Effector memory CD8-positive, alpha-beta T cell (primary cell): Measurements from ENCODE around the gene IQGAP1.

Experiments used
- ATAC-seq: fragments of 150-1000 bp; cut with Tn5 transposase; replicated peaks from 2 replicates; pipeline ENCODE4 v1.10.0; 2021; ENCODE audit warnings: mild to moderate bottlenecking, moderate library complexity
- DNase-seq, 3 experiments: peaks; one replicate each; pipeline ENCODE4 v3.0.0; 2021
- H3K27ac Mint-ChIP-seq, 2 donors: one replicate each; pipeline ENCODE4 v1.8.0; 2022; ENCODE audit warnings: mild to moderate bottlenecking in 2 of 2, mixed read lengths in 2 of 2, moderate library complexity in 2 of 2
- H3K27me3 Mint-ChIP-seq, 2 donors: one replicate each; pipeline ENCODE4 v1.8.0; 2022; ENCODE audit warnings: mixed read lengths in 2 of 2
- H3K36me3 Mint-ChIP-seq: one replicate; pipeline ENCODE4 v1.8.0; 2022; ENCODE audit warnings: mild to moderate bottlenecking, moderate library complexity, mixed read lengths; ENCODE audit not compliant: insufficient read depth
- H3K4me1 Mint-ChIP-seq, 2 donors: one replicate each; pipeline ENCODE4 v1.8.0; 2022; ENCODE audit warnings: low read depth in 2 of 2, mixed read lengths in 2 of 2
- H3K4me3 Mint-ChIP-seq, 2 donors: one replicate each; pipeline ENCODE4 v1.8.0; 2022; ENCODE audit warnings: mild to moderate bottlenecking in 2 of 2, mixed read lengths in 2 of 2, moderate library complexity in 2 of 2
- H3K9me3 Mint-ChIP-seq, 2 donors: one replicate each; pipeline ENCODE4 v1.8.0; 2022; ENCODE audit warnings: mixed read lengths in 2 of 2

IQGAP1 gene

GRCh38 chr15:90388462-90389380 lies 679 bp downstream of the IQGAP1 start:
- peaks cover 57% of the 10 kb centered on the region for H3K36me3 Mint-ChIP-seq
- peak overlapping the region; percentile 95 to 97 for H3K27ac Mint-ChIP-seq
- DNase-seq (peak; percentile 39 to 42 (median 42)), ATAC-seq (peak; percentile 41)
- H3K27me3 Mint-ChIP-seq: no peaks in the 10 kb centered on the region
- H3K4me1 Mint-ChIP-seq: peaks cover 46 to 51% of the 10 kb centered on the region in 2 donors
- peak overlapping the region; percentile 90 to 92 for H3K4me3 Mint-ChIP-seq
- no peaks in the 10 kb centered on the region for H3K9me3 Mint-ChIP-seq

GRCh38 chr15:90389513-90389912 lies 1.5 kb downstream of the IQGAP1 start:
- Mint-ChIP-seq H3K4me3 (peak overlapping the region; percentile 90 to 92), H3K27me3 (no peaks in the 10 kb centered on the region), H3K36me3 (peaks cover 60% of the 10 kb centered on the region), H3K27ac (peak overlapping the region; percentile 95 to 97), H3K9me3 (no peaks in the 10 kb centered on the region), H3K4me1 (peaks cover 48 to 57% of the 10 kb centered on the region in 2 donors)
- no peak for ATAC-seq
- no peak for DNase-seq

GRCh38 chr15:90393040-90393439 lies 5.0 kb downstream of the IQGAP1 start:
- Mint-ChIP-seq H3K27me3 (no peaks in the 10 kb centered on the region), H3K27ac (peak overlapping the region in 1 of 2 donors; percentile 33), H3K4me3 (peak overlapping the region in 1 of 2 donors; percentile 90), H3K4me1 (peaks cover 58 to 80% of the 10 kb centered on the region in 2 donors), H3K36me3 (peaks cover 54% of the 10 kb centered on the region), H3K9me3 (no peaks in the 10 kb centered on the region)
- no peak for ATAC-seq
- DNase-seq: no peak

- Mint-ChIP-seq H3K27ac (peak overlapping the region; percentile 1 to 59), H3K9me3 (no peaks in the 10 kb centered on the region), H3K4me3 (peak overlapping the region in 1 of 2 donors; percentile 52), H3K4me1 (peaks cover 55 to 75% of the 10 kb centered on the region in 2 donors), H3K27me3 (no peaks in the 10 kb centered on the region), H3K36me3 (peaks cover 51% of the 10 kb centered on the region)
- ATAC-seq (no peak), DNase-seq (no peak)
Measured at GRCh38 chr15:90394074-90394473, 6.0 kb downstream of the IQGAP1 start.

GRCh38 chr15:90394748-90395442 lies 6.9 kb downstream of the IQGAP1 start:
- H3K4me3 Mint-ChIP-seq: peak overlapping the region in 1 of 2 donors; percentile 52
- H3K4me1 Mint-ChIP-seq: peaks cover 47 to 73% of the 10 kb centered on the region in 2 donors
- DNase-seq (no peak), ATAC-seq (no peak)
- H3K27ac Mint-ChIP-seq: peak overlapping the region; percentile 1 to 59
- H3K36me3 Mint-ChIP-seq: peaks cover 47% of the 10 kb centered on the region
- no peaks in the 10 kb centered on the region for H3K27me3 Mint-ChIP-seq
- H3K9me3 Mint-ChIP-seq: no peaks in the 10 kb centered on the region

GRCh38 chr15:90396321-90396720 lies 8.3 kb downstream of the IQGAP1 start:
- peak overlapping the region; percentile 1 to 6 for H3K4me3 Mint-ChIP-seq
- ATAC-seq: no peak
- H3K4me1 Mint-ChIP-seq: peaks cover 47 to 73% of the 10 kb centered on the region in 2 donors
- H3K27ac Mint-ChIP-seq: peak overlapping the region; percentile 0 to 66
- no peaks in the 10 kb centered on the region for H3K27me3 Mint-ChIP-seq
- no peaks in the 10 kb centered on the region for H3K9me3 Mint-ChIP-seq
- peaks cover 47% of the 10 kb centered on the region for H3K36me3 Mint-ChIP-seq
- no peak for DNase-seq

GRCh38 chr15:90400005-90400758 lies 12.1 kb downstream of the IQGAP1 start:
- peak overlapping the region; percentile 83 to 89 for H3K4me3 Mint-ChIP-seq
- H3K27me3 Mint-ChIP-seq: no peaks in the 10 kb centered on the region
- ATAC-seq (peak; percentile 64), DNase-seq (peak in 1 of 3 experiments; percentile 20)
- H3K9me3 Mint-ChIP-seq: no peaks in the 10 kb centered on the region
- peak overlapping the region; percentile 99 to 100 for H3K27ac Mint-ChIP-seq
- peaks cover 23% of the 10 kb centered on the region for H3K36me3 Mint-ChIP-seq
- peaks cover 40 to 64% of the 10 kb centered on the region in 2 donors for H3K4me1 Mint-ChIP-seq

- peaks cover 38 to 63% of the 10 kb centered on the region in 2 donors for H3K4me1 Mint-ChIP-seq
- H3K27ac Mint-ChIP-seq: peak overlapping the region; percentile 99 to 100
- DNase-seq: peak; percentile 59 to 62 (median 60)
- peaks cover 21% of the 10 kb centered on the region for H3K36me3 Mint-ChIP-seq
- no peaks in the 10 kb centered on the region for H3K9me3 Mint-ChIP-seq
- no peaks in the 10 kb centered on the region for H3K27me3 Mint-ChIP-seq
- peak; percentile 95 for ATAC-seq
- H3K4me3 Mint-ChIP-seq: peak overlapping the region; percentile 83 to 89
Measured at GRCh38 chr15:90400759-90401314, 12.8 kb downstream of the IQGAP1 start.

- H3K27ac Mint-ChIP-seq: peak overlapping the region; percentile 99 to 100
- H3K27me3 Mint-ChIP-seq: no peaks in the 10 kb centered on the region
- no peak for DNase-seq
- ATAC-seq: no peak
- peaks cover 39 to 63% of the 10 kb centered on the region in 2 donors for H3K4me1 Mint-ChIP-seq
- peaks cover 21% of the 10 kb centered on the region for H3K36me3 Mint-ChIP-seq
- peak overlapping the region; percentile 83 to 89 for H3K4me3 Mint-ChIP-seq
- H3K9me3 Mint-ChIP-seq: no peaks in the 10 kb centered on the region
Measured at GRCh38 chr15:90401495-90401894, 13.5 kb downstream of the IQGAP1 start.

- ATAC-seq (no peak), DNase-seq (no peak)
- Mint-ChIP-seq H3K9me3 (no peaks in the 10 kb centered on the region), H3K4me3 (peak overlapping the region; percentile 83 to 89), H3K4me1 (peaks cover 46 to 66% of the 10 kb centered on the region in 2 donors), H3K27me3 (no peaks in the 10 kb centered on the region), H3K36me3 (peaks cover 21% of the 10 kb centered on the region), H3K27ac (peak overlapping the region; percentile 99 to 100)
Measured at GRCh38 chr15:90402223-90402622, 14.2 kb downstream of the IQGAP1 start.

- ATAC-seq (no peak), DNase-seq (no peak)
- H3K9me3 Mint-ChIP-seq: no peaks in the 10 kb centered on the region
- peaks cover 49 to 69% of the 10 kb centered on the region in 2 donors for H3K4me1 Mint-ChIP-seq
- H3K4me3 Mint-ChIP-seq: peak overlapping the region in 1 of 2 donors; percentile 89
- H3K27ac Mint-ChIP-seq: peak overlapping the region; percentile 99 to 100
- H3K27me3 Mint-ChIP-seq: no peaks in the 10 kb centered on the region
- H3K36me3 Mint-ChIP-seq: peaks cover 21% of the 10 kb centered on the region
Measured at GRCh38 chr15:90402767-90403166, 14.7 kb downstream of the IQGAP1 start.

- peaks cover 0 to 2% of the 10 kb centered on the region in 2 donors for H3K9me3 Mint-ChIP-seq
- peaks cover 62 to 77% of the 10 kb centered on the region in 2 donors for H3K4me1 Mint-ChIP-seq
- peak overlapping the region in 1 of 2 donors; percentile 34 for H3K4me3 Mint-ChIP-seq
- H3K27ac Mint-ChIP-seq: peak overlapping the region; percentile 26 to 81
- ATAC-seq (no peak), DNase-seq (no peak)
- no peaks in the 10 kb centered on the region for H3K27me3 Mint-ChIP-seq
- H3K36me3 Mint-ChIP-seq: peaks cover 25% of the 10 kb centered on the region
Measured at GRCh38 chr15:90405055-90405607, 17.1 kb downstream of the IQGAP1 start.
